Mucosa of rectum (tissue), 2 donors: ENCODE measurements around the gene DTX1.

Source experiments
- H3K27ac ChIP-seq, 2 donors: one replicate each; pipeline ENCODE4 v1.7.0; 2013; ENCODE audit warnings: inconsistent platforms in 2 of 2, low read depth in 2 of 2, low read length in 2 of 2
- H3K27me3 ChIP-seq, 2 donors: one replicate each; pipeline ENCODE4 v1.7.0; 2013; ENCODE audit warnings: low read length in 2 of 2; ENCODE audit not compliant: control insufficient read depth in 2 of 2, insufficient read depth in 2 of 2
- H3K36me3 ChIP-seq, 2 donors: one replicate each; pipeline ENCODE4 v1.7.0; 2013; ENCODE audit warnings: low read length in 2 of 2; ENCODE audit not compliant: control insufficient read depth in 2 of 2, insufficient read depth in 2 of 2
- H3K4me1 ChIP-seq, 2 donors: one replicate each; pipeline ENCODE4 v1.7.0; 2013; ENCODE audit warnings: low read length in 2 of 2, mild to moderate bottlenecking in 1 of 2; ENCODE audit not compliant: control insufficient read depth in 2 of 2, insufficient read depth in 2 of 2
- H3K4me3 ChIP-seq, 2 donors: one replicate each; pipeline ENCODE4 v1.7.0; 2013; ENCODE audit warnings: low read length in 2 of 2
- H3K9ac ChIP-seq, 2 donors: one replicate each; pipeline ENCODE4 v1.7.0; 2013; ENCODE audit warnings: low read length in 2 of 2, low read depth in 1 of 2, mild to moderate bottlenecking in 1 of 2
- H3K9me3 ChIP-seq, 2 donors: one replicate each; pipeline ENCODE4 v1.7.0; 2013; ENCODE audit warnings: low read length in 2 of 2; ENCODE audit not compliant: control insufficient read depth in 2 of 2
- donor health status: healthy.
- donor health status: Normal muscosa, but diverticular disease.

The DTX1 gene

GRCh38 chr12:113054948-113055486 is 1.5 kb upstream of the DTX1 start:
- no peak overlapping the region for H3K27ac ChIP-seq
- H3K36me3 ChIP-seq = no peaks in the 10 kb centered on the region
- H3K27me3 ChIP-seq = peaks cover 14 to 21% of the 10 kb centered on the region in 2 donors
- H3K9ac ChIP-seq = no peak overlapping the region
- H3K9me3 ChIP-seq = no peaks in the 10 kb centered on the region
- H3K4me3 ChIP-seq = no peak overlapping the region
- no peaks in the 10 kb centered on the region for H3K4me1 ChIP-seq

GRCh38 chr12:113055594-113056380 is 743 bp upstream of the DTX1 start:
- H3K27me3 ChIP-seq = peaks cover 14 to 21% of the 10 kb centered on the region in 2 donors
- no peaks in the 10 kb centered on the region for H3K4me1 ChIP-seq
- H3K36me3 ChIP-seq = no peaks in the 10 kb centered on the region
- H3K27ac ChIP-seq = no peak overlapping the region
- no peaks in the 10 kb centered on the region for H3K9me3 ChIP-seq
- peak overlapping the region in 1 of 2 donors; percentile 15 for H3K4me3 ChIP-seq
- H3K9ac ChIP-seq = no peak overlapping the region

GRCh38 chr12:113056381-113056630 is 224 bp upstream of the DTX1 start:
- Histone ChIP-seq H3K36me3 (no peaks in the 10 kb centered on the region), H3K27ac (no peak overlapping the region), H3K9ac (no peak overlapping the region), H3K9me3 (no peaks in the 10 kb centered on the region), H3K4me3 (peak overlapping the region in 1 of 2 donors; percentile 15), H3K27me3 (peaks cover 14 to 21% of the 10 kb centered on the region in 2 donors), H3K4me1 (no peaks in the 10 kb centered on the region)

- Histone ChIP-seq H3K27ac (no peak overlapping the region), H3K9ac (no peak overlapping the region), H3K27me3 (peaks cover 14 to 23% of the 10 kb centered on the region in 2 donors), H3K36me3 (no peaks in the 10 kb centered on the region), H3K4me3 (peak overlapping the region in 1 of 2 donors; percentile 13), H3K9me3 (no peaks in the 10 kb centered on the region), H3K4me1 (no peaks in the 10 kb centered on the region)
Measured at GRCh38 chr12:113057565-113058485, 1.3 kb downstream of the DTX1 start.

- H3K4me3 ChIP-seq = no peak overlapping the region
- peaks cover 14 to 26% of the 10 kb centered on the region in 2 donors for H3K27me3 ChIP-seq
- H3K9me3 ChIP-seq = no peaks in the 10 kb centered on the region
- no peaks in the 10 kb centered on the region for H3K36me3 ChIP-seq
- no peak overlapping the region for H3K27ac ChIP-seq
- H3K4me1 ChIP-seq = no peaks in the 10 kb centered on the region
- no peak overlapping the region for H3K9ac ChIP-seq
Measured at GRCh38 chr12:113058553-113058952, 2.0 kb downstream of the DTX1 start.

DNA sequence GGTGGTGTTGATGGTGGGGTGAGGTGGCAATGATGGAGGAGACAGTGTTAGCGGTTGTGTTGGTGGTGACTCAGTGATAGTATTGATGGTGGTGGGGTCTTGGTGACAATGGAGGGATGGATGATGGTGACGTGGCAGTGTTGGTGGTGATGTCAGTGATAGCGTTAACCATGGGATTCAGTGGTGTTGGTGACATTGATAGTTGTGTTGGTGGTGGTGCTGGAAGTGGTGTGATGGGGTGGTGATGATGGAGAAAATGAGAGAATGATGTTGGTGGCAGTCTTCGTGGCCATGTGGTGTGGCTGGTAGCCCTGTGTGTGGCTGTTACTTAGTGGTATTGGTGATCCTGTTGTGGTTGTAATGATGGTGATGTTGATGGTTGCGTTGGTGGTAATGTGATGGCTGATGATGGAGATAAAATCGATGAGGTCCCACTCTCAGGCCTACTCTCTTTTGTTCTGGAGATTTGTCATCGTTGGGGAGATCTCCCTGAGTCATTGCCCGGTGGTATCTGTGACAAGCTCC is 2.6 kb downstream of the DTX1 start:
- Histone ChIP-seq H3K4me1 (no peaks in the 10 kb centered on the region), H3K4me3 (no peak overlapping the region), H3K36me3 (no peaks in the 10 kb centered on the region), H3K9me3 (no peaks in the 10 kb centered on the region), H3K27ac (no peak overlapping the region), H3K27me3 (peaks cover 14 to 24% of the 10 kb centered on the region in 2 donors), H3K9ac (no peak overlapping the region)

DNA sequence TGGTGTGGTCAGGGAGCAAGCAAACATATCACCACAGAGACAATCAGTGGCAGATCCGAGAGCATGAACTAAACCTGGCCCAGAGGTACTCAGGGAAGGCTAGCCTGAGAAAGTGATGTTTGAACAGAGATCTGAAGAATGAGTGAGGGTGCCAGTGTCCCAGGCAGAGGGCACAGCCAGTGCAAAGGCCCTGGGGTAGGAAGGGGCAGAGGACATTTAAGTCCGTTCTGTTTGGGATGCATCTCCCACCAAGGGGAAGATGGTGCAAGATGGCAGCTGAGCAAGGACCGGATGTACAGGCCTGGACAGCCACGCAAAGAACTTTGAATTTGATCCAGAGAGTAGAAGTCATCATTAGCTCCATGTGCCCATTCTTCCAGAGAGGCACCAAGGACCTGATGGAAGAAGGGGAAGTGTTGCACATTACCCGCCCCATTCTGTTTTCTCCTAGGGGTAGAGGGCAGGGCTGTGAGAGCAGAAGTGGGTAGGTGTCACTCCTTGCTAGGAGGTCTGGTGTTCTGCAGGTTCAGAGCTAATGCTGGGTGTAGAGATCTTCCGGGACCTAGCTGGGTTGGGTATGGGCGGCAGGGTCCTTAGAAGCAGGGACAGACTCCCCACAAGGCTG is 3.9 kb downstream of the DTX1 start:
- Histone ChIP-seq H3K4me3 (no peak overlapping the region), H3K27me3 (peaks cover 4 to 24% of the 10 kb centered on the region in 2 donors), H3K27ac (no peak overlapping the region), H3K36me3 (no peaks in the 10 kb centered on the region), H3K9ac (no peak overlapping the region), H3K9me3 (no peaks in the 10 kb centered on the region), H3K4me1 (no peaks in the 10 kb centered on the region)

- Histone ChIP-seq H3K36me3 (no peaks in the 10 kb centered on the region), H3K4me1 (no peaks in the 10 kb centered on the region), H3K9me3 (no peaks in the 10 kb centered on the region), H3K27me3 (peaks cover 0 to 17% of the 10 kb centered on the region in 2 donors), H3K27ac (no peak overlapping the region), H3K4me3 (no peak overlapping the region), H3K9ac (no peak overlapping the region)
Measured at GRCh38 chr12:113061061-113061694, 4.6 kb downstream of the DTX1 start.

GRCh38 chr12:113062502-113063395 is 6.2 kb downstream of the DTX1 start:
- no peaks in the 10 kb centered on the region for H3K9me3 ChIP-seq
- no peaks in the 10 kb centered on the region for H3K4me1 ChIP-seq
- H3K27ac ChIP-seq = no peak overlapping the region
- H3K9ac ChIP-seq = no peak overlapping the region
- H3K27me3 ChIP-seq = peaks cover 0 to 14% of the 10 kb centered on the region in 2 donors
- no peak overlapping the region for H3K4me3 ChIP-seq
- no peaks in the 10 kb centered on the region for H3K36me3 ChIP-seq
